ENCODE data around the gene GPR152.

Gene GPR152

GRCh38 chr11:67422891-67423290 lies 29.6 kb downstream of the GPR152 start:
- no peak for DNase-seq (ENCODE audit: low read depth in 1 of 2, low spot score in 1 of 2)
- TF ChIP-seq SPI1 (IDR thresholded peaks at IDR 0.05; ENCODE audit: borderline replicate concordance, low read depth), result no peak
- no peak for TF ChIP-seq POLR2AphosphoS5 (IDR thresholded peaks at IDR 0.05; ENCODE audit: low read depth)
- TF ChIP-seq, protein P1, sequence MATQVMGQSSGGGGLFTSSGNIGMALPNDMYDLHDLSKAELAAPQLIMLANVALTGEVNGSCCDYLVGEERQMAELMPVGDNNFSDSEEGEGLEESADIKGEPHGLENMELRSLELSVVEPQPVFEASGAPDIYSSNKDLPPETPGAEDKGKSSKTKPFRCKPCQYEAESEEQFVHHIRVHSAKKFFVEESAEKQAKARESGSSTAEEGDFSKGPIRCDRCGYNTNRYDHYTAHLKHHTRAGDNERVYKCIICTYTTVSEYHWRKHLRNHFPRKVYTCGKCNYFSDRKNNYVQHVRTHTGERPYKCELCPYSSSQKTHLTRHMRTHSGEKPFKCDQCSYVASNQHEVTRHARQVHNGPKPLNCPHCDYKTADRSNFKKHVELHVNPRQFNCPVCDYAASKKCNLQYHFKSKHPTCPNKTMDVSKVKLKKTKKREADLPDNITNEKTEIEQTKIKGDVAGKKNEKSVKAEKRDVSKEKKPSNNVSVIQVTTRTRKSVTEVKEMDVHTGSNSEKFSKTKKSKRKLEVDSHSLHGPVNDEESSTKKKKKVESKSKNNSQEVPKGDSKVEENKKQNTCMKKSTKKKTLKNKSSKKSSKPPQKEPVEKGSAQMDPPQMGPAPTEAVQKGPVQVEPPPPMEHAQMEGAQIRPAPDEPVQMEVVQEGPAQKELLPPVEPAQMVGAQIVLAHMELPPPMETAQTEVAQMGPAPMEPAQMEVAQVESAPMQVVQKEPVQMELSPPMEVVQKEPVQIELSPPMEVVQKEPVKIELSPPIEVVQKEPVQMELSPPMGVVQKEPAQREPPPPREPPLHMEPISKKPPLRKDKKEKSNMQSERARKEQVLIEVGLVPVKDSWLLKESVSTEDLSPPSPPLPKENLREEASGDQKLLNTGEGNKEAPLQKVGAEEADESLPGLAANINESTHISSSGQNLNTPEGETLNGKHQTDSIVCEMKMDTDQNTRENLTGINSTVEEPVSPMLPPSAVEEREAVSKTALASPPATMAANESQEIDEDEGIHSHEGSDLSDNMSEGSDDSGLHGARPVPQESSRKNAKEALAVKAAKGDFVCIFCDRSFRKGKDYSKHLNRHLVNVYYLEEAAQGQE (IDR thresholded peaks at IDR 0.05; ENCODE audit: insufficient replicate concordance, low read depth), result no peak
- no peak for TF ChIP-seq CTCF (IDR thresholded peaks at IDR 0.05; ENCODE audit: insufficient read depth, low read length)
- TF ChIP-seq GABPA (IDR thresholded peaks at IDR 0.05; ENCODE audit: low read depth), result no peak
- H3K27ac ChIP-seq (replicated peaks), result no peak overlapping the region
- H3K27me3 ChIP-seq (ENCODE audit: insufficient read depth, poor library complexity, severe bottlenecking), result no peaks in the 10 kb centered on the region
- H3K4me3 ChIP-seq (replicated peaks; ENCODE audit: insufficient read depth, low read length), result no peak overlapping the region

- Histone ChIP-seq H3K27me3 (ENCODE audit: insufficient read depth, poor library complexity, severe bottlenecking) (no peaks in the 10 kb centered on the region), H3K4me3 (replicated peaks; ENCODE audit: insufficient read depth, low read length) (peak overlapping the region; percentile 35), H3K27ac (replicated peaks) (no peak overlapping the region)
- TF ChIP-seq SPI1 (IDR thresholded peaks at IDR 0.05; ENCODE audit: borderline replicate concordance, low read depth), result no peak
- no peak for TF ChIP-seq CTCF (IDR thresholded peaks at IDR 0.05; ENCODE audit: insufficient read depth, low read length)
- TF ChIP-seq GABPA (IDR thresholded peaks at IDR 0.05; ENCODE audit: low read depth), result no peak
- TF ChIP-seq POLR2AphosphoS5 (IDR thresholded peaks at IDR 0.05; ENCODE audit: low read depth), result no peak
- TF ChIP-seq, protein P1 (IDR thresholded peaks at IDR 0.05; ENCODE audit: insufficient replicate concordance, low read depth), result no peak
- DNase-seq (ENCODE audit: low read depth in 1 of 2, low spot score in 1 of 2), result no peak
Measured at GRCh38 chr11:67421430-67422031, 31.0 kb downstream of the GPR152 start.

DNA sequence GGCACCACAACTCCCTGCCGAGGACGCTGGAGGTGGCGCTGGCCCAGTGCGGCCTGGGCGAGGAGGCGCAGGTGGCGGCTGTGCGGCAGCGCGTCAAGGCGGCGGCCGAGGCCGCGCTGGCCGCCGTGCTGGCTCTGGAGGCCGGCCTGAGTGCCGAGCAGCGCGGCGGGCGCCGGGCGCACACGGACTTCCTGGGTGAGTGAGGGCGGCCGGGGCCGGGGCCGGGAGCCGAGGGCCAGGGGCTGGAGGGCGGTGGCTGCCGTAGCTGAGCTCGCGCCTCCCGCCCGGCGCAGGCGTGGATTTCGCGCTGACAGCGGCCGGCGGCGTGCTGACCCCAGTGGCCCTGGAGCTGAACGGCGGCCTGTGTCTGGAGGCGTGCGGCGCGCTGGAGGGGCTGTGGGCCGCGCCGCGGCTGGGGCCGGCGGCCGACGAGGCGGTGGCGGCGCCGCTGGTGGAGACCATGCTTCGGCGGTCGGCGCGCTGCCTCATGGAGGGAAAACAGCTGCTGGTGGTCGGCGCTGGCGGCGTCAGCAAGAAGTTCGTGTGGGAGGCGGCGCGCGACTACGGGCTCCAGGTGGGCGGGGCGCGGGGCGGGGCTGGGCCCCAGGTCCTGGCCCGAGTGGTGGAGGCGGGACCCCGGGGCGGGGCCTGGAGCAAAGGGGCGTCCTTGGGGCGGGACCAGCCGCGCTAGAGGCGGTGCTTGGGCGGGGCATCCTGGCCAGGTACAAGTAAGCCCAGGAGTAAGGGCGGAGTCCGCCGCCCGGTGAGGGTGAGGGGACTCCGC lies 31.7 kb downstream of the GPR152 start:
- H3K4me3 ChIP-seq (replicated peaks; ENCODE audit: insufficient read depth, low read length), result peak overlapping the region; percentile 35
- no peaks in the 10 kb centered on the region for H3K27me3 ChIP-seq (ENCODE audit: insufficient read depth, poor library complexity, severe bottlenecking)
- peak; percentile 86 to 95 for DNase-seq (ENCODE audit: low read depth in 1 of 2, low spot score in 1 of 2)
- TF ChIP-seq SPI1 (IDR thresholded peaks at IDR 0.05; ENCODE audit: borderline replicate concordance, low read depth) (no peak), GABPA (IDR thresholded peaks at IDR 0.05; ENCODE audit: low read depth) (no peak), CTCF (IDR thresholded peaks at IDR 0.05; ENCODE audit: insufficient read depth, low read length) (no peak), POLR2AphosphoS5 (IDR thresholded peaks at IDR 0.05; ENCODE audit: low read depth) (no peak; the same call in 1 of the 2 replicates)
- TF ChIP-seq, protein P1 (IDR thresholded peaks at IDR 0.05; ENCODE audit: insufficient replicate concordance, low read depth), result no peak
- H3K27ac ChIP-seq (replicated peaks), result no peak overlapping the region
